ENCODE data around the gene CRTC3.
A peak's percentile ranks its signal among the peaks of the same experiment; 100 is the strongest.
"Not testable (repeated sequence)": the region's sequence is repeated elsewhere in the genome, so short reads cannot be mapped to it uniquely, and the experiment has no call there.

CRTC3 gene

DNA sequence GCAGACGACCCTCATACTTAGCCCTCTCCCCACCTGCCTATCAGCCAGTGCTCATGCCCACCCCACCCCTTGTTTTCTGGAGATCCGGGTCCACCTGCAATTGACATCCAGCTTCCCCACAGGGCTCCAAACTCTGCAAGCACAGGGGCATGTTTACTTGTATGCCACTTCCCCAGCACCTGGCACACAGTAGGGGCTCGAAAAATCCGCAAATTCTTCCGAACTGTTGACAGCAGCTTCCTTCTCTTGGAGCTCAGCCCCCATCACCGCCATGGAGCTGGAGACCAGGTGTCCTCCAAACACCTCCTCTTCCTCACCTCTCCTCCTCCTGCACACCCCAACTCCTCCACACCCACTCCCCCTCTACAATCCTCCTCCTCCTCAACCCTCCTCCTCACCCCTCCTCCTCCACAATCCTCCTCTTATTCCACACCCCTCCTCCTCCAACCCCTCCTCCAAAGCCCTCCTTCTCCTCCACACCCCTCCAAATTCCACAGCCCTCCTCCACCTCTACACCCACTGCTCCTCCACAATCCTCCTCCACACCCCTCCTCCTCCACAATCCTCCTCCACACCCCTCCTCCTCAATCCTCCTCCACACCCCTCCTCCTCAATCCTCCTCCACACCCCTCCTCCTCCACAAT lies 117.1 kb downstream of the CRTC3 start:
- peaks cover 12% of the 10 kb centered on the region for H3K36me3 Mint-ChIP-seq (ENCODE audit: low read depth)
- DNase-seq (no peak), ATAC-seq (no peak)
- H3K27ac Mint-ChIP-seq: no peak overlapping the region
- no peak overlapping the region for H3K4me3 Mint-ChIP-seq
- peaks cover 30% of the 10 kb centered on the region for H3K4me1 Mint-ChIP-seq
- no peaks in the 10 kb centered on the region for H3K9me3 Mint-ChIP-seq
- H3K27me3 Mint-ChIP-seq: no peaks in the 10 kb centered on the region

DNA sequence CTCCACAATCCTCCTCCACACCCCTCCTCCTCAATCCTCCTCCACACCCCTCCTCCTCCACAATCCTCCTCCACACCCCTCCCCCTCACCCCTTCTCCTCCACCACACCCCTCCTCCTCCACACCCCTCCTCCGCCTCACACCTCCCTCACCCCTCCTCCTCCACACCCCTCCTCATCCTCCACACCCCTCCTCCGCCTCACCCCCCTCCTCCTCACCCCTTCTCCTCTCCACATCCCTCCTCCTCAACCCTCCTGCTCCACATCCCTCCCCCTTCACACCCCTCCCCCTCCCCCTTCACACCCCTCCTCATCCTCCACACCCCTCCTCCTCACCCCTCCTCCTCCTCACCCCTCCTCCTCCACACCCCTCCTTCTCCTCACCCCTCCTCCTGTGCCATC lies 117.6 kb downstream of the CRTC3 start:
- Mint-ChIP-seq H3K4me3 (no peak overlapping the region), H3K36me3 (ENCODE audit: low read depth) (peaks cover 7% of the 10 kb centered on the region)
- no peak for DNase-seq

DNA sequence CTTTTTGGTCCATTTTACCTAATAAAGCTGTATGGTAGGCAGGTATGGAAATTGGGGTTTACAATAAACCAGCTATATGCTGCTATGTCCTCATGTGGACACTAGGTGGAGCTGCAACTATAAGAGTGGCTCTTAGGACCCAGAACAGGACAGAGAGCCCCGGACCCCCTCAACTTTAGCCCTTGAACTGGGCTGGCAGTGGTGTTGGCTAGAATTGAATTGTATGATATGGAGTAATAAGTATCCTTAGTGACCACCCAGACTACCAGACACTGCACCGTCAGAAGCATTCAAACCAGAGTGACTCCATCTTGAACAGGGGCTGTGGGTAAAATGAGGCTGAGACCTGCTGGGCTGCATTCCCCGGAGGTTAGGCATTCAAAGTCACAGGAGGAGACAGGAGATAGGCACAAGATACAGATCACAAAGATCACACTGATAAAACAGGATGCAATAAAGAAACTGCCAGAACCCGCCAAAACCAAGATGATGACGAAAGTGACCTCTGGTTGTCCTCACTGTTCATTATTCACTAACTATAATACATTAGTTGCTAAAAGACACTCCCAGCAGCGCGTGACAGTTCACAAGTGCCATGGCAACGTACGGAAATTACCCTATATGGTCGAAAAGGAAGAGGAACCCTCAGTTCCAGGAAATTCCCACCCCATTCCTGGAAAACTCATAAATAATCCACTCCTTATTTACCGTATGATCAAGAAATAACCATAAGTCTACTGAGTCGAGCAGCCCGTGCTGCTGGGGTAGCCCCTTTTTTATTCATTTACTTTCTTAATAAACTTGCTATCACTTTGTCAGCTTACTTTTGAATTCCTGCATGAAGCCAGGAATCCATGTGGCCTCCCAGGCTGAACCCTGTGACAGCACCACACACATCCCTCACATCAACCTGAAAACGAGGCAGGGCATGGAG lies 118.7 kb downstream of the CRTC3 start:
- Mint-ChIP-seq H3K27me3 (no peaks in the 10 kb centered on the region), H3K36me3 (ENCODE audit: low read depth) (peaks cover 3% of the 10 kb centered on the region), H3K9me3 (no peaks in the 10 kb centered on the region), H3K4me1 (peaks cover 30% of the 10 kb centered on the region), H3K27ac (peak overlapping the region; percentile 53), H3K4me3 (peak overlapping the region; percentile 58)
- DNase-seq: peak; percentile 60
- ATAC-seq: peak; percentile 80

More for the DNA sequence above, 117.6 kb downstream of the CRTC3 start:
- peaks cover 30% of the 10 kb centered on the region for H3K4me1 Mint-ChIP-seq
- ATAC-seq: no peak
- no peak overlapping the region for H3K27ac Mint-ChIP-seq
- H3K9me3 Mint-ChIP-seq: no peaks in the 10 kb centered on the region
- H3K27me3 Mint-ChIP-seq: no peaks in the 10 kb centered on the region

DNA sequence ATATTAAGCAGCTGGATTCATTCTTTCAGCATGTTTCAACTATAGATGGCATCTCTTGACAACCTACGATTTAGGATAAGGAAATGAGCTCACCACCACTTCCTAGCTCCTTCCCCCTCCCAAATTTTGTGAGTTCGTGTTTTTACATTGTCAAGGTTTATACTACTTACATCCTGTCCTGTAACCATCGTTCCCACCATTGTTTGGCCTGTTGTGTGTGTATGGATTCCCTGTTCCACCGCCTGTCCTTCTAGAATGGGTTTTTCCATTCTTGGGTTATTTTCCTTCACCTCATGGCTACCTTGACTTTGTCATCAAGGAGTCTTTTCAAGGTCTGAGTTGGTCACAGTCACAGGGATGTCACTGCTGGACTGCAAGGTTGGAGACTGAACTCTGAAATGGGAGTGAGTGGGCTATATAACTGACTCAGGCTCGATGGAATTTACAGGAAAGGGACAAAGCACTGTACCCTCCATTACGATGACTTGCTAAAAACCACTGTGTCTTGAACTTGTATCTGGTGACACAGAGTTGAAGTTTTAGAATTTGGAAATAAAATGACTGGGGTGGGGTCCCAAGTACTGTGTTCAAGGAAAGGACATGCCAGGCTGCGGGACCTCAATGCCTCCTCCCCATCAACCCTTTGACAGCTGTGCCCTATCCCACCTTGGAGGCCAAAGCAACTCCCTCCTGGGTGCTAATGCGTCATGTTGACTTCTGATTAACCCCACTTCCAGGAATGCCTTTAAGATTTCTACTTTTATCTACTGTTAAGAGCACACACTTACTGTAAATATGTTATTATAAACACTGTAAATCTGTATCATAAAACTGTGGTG lies 120.6 kb downstream of the CRTC3 start:
- Mint-ChIP-seq H3K27me3 (peaks cover 3% of the 10 kb centered on the region), H3K4me1 (peaks cover 38% of the 10 kb centered on the region), H3K9me3 (no peaks in the 10 kb centered on the region), H3K4me3 (no peak overlapping the region), H3K36me3 (ENCODE audit: low read depth) (no peaks in the 10 kb centered on the region), H3K27ac (peak overlapping the region; percentile 5)
- DNase-seq (no peak), ATAC-seq (no peak)

DNA sequence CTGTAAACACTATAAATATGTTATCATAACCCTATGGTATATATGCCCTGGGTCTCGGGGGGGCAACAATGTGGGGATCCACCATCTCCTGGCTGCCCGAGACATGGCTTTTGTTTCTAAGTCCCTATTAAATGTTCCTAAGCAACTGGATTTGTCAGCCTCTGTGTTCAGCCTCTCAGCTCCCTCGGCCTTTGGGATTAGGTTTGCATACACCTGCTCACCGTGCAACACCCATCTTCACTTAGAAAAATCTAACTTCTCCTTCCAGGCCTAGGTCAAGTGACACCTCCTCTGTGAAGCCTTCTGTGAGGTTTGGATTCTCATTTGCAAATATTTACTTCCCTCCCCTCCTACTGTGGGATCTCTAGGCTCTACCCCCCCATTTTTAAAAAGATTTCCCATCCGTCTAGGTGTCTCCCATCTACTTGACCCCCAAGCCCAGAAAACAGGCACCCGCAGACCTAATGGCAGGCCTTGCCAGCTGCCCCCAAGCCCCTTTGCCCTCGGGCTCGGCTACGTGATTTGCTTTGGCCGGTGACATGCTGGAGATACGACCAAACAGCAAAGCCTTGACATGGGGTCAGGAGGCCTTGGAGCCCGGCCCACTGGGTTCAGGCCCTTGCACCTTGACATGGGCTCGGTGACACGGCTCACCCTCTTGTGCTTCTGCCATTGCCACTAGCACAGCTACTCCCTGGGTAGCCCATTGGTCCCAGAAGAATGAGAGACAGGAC lies 121.4 kb downstream of the CRTC3 start:
- peaks cover 42% of the 10 kb centered on the region for H3K4me1 Mint-ChIP-seq

DNA sequence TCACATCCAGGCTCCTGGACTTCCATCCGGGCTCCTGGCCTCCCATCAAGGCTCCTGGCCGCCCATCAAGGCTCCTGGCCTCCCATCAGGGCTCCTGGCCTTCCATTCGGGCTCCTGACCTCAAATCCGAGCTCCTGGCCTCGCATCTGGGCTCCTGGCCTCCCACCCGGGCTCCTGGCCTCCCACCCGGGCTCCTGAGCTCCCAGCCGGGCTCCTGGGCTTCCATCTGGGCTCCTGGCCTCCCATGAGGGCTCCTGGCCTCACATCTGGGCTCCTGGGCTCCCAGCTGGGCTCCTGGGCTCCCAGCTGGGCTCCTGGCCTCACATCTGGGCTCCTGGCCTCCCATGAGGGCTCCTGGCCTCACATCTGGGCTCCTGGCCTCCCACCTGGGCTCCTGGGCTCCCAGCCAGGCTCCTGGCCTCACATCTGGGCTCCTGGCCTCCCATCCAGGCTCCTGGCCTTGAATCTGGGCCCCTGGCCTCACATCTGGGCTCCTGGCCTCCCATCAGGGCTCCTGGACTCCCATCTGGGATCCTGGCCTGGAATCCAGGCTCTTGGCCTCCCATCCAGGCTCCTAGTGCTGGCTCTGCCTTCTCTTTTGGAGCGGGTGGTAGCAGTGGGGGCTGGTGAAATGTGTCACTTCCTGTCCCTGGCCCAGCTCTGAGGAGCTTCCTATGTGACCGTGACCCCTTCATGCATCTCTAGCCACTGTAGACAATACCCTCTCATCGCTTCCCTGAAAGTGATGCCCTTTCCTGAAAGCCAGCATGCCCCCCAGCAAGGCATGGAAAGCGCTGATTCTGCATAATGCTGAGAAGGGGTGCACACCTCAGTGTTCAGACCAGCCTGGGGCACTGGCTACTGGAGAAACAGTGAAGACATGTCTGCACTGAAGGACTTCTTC lies 124.8 kb downstream of the CRTC3 start:
- Mint-ChIP-seq H3K4me3 (no peak overlapping the region), H3K9me3 (no peaks in the 10 kb centered on the region), H3K27ac (no peak overlapping the region), H3K27me3 (peaks cover 23% of the 10 kb centered on the region), H3K36me3 (ENCODE audit: low read depth) (no peaks in the 10 kb centered on the region), H3K4me1 (peaks cover 56% of the 10 kb centered on the region)
- DNase-seq (peak; percentile 30), ATAC-seq (peak; percentile 45)

More for the DNA sequence above, 121.4 kb downstream of the CRTC3 start:
- no peak for ATAC-seq
- no peak for DNase-seq
- H3K9me3 Mint-ChIP-seq: no peaks in the 10 kb centered on the region
- H3K27ac Mint-ChIP-seq: no peak overlapping the region
- H3K4me3 Mint-ChIP-seq: no peak overlapping the region
- peaks cover 8% of the 10 kb centered on the region for H3K27me3 Mint-ChIP-seq
- no peaks in the 10 kb centered on the region for H3K36me3 Mint-ChIP-seq (ENCODE audit: low read depth)

DNA sequence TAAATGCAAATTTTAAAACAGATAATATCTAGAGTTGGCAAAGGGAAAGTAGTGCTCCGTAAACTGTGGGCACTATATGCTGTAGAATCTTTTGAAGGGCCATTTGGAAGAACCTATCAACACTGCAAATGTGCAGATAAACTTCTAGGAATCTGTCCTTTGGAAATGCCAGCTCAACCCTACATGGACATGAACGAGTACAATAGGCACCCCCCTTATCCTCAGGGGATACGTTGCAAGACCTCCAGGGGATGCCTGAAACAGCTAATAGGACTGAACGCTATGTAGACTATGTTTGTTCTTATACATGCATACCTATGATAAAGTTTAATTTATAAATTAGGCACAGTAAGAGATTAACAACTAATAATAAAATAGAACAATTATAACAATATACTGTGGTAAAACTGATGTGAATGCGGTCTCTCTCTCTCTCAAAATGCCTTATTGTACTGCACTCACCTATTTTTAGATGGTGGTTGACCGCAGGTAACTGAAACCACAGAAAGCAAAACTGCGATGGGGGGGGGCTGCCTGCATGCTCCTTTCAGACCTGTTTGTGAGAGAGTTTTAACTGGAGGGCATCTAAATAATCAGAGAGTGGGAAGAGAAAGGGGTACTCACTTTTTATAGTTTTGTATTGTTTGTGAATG lies 127.9 kb downstream of the CRTC3 start:
- peaks cover 27% of the 10 kb centered on the region for H3K27me3 Mint-ChIP-seq
- not testable (repeated sequence) for H3K9me3 Mint-ChIP-seq; H3K36me3 Mint-ChIP-seq (ENCODE audit: low read depth)
- DNase-seq (peak; percentile 56), ATAC-seq (peak; percentile 13)
- H3K27ac Mint-ChIP-seq: peak overlapping the region; percentile 82
- H3K4me3 Mint-ChIP-seq: peak overlapping the region; percentile 56
- H3K4me1 Mint-ChIP-seq: peaks cover 72% of the 10 kb centered on the region

DNA sequence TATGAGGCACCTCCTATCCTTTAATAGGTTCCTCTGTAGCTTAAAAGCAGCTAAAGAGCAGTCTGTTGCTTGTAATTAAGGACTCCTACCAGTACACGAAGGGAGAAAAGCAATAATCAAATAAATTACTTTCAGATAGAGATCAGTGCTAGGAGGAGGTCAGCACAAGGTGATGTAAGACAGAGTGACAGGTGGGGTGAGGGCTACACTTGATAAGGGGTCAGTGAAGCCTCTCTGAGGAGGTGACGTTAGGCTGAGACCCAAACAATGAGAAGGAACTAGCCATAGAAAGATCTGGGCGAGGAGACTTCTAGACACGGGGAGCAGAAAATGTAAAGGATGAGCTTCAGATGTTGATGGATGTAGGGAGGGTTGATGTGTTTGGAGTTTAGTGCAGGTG lies 129.8 kb downstream of the CRTC3 start:
- DNase-seq: no peak
- no peaks in the 10 kb centered on the region for H3K36me3 Mint-ChIP-seq (ENCODE audit: low read depth)
- peak overlapping the region; percentile 22 for H3K4me3 Mint-ChIP-seq
- H3K9me3 Mint-ChIP-seq: no peaks in the 10 kb centered on the region
- H3K27ac Mint-ChIP-seq: no peak overlapping the region
- peaks cover 79% of the 10 kb centered on the region for H3K4me1 Mint-ChIP-seq
- peaks cover 38% of the 10 kb centered on the region for H3K27me3 Mint-ChIP-seq
- no peak for ATAC-seq

DNA sequence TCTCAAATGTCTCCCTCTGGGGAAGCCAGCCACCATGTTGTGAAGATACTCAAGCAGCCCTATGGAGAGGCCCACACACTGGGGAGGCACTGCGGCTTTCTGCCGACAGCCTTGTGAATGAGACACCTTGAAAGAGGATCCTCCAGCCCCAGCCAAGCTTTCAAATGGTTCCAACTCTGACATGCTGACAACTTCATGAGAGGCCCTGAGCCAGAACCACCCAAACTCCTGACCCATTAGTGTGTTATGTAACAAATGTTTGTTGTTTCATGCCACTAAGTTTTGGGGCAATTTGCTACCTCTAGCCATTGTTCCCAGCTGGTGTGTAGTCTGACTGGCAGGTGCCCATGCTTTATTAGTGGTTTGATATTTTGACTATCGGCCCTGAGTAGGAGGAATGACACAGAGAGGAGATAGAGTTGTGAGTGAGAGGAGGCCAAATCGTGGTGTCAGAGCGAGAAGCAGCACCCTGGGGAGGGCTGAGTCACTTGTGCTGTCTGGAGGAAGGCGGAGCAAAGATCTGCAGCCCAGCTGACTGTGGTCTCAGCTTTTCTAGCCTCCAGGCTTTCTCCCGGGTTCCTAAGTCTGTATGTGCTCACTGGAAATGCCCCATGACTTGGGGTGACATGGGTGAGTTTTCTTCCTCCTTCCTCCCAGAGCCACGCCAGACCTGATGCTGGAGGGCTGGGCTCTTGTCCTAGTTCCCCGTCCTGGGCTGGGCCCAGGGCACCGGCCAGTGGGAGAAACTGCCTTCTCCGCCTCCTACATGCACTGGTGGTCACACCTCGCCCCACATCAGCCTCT lies 130.7 kb downstream of the CRTC3 start:
- no peaks in the 10 kb centered on the region for H3K36me3 Mint-ChIP-seq (ENCODE audit: low read depth)
- peaks cover 39% of the 10 kb centered on the region for H3K27me3 Mint-ChIP-seq
- peaks cover 75% of the 10 kb centered on the region for H3K4me1 Mint-ChIP-seq
- peak overlapping the region; percentile 40 for H3K27ac Mint-ChIP-seq
- peak overlapping the region; percentile 71 for H3K4me3 Mint-ChIP-seq
- ATAC-seq (peak; percentile 96), DNase-seq (peak; percentile 75)
- no peaks in the 10 kb centered on the region for H3K9me3 Mint-ChIP-seq

DNA sequence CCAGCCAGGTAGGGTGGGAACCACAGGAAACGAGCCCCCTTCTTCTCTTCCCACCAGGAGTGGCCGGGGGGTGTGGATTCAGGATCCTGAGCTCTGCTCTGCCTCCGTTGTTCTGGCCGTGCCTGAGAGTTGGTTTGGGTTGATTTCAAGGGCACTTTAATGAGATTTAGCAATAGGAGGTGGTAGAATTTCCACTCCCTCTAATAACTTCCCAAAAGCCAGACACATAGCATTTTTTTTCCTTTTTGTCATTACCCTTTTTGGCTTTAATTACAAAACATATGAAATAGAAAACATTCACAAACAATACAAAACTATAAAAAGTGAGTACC lies 131.2 kb downstream of the CRTC3 start:
- Mint-ChIP-seq H3K4me1 (peaks cover 77% of the 10 kb centered on the region), H3K4me3 (peak overlapping the region; percentile 71), H3K27ac (peak overlapping the region; percentile 81), H3K27me3 (peaks cover 35% of the 10 kb centered on the region)
- not testable (repeated sequence) for H3K36me3 Mint-ChIP-seq (ENCODE audit: low read depth); H3K9me3 Mint-ChIP-seq; ATAC-seq; DNase-seq

DNA sequence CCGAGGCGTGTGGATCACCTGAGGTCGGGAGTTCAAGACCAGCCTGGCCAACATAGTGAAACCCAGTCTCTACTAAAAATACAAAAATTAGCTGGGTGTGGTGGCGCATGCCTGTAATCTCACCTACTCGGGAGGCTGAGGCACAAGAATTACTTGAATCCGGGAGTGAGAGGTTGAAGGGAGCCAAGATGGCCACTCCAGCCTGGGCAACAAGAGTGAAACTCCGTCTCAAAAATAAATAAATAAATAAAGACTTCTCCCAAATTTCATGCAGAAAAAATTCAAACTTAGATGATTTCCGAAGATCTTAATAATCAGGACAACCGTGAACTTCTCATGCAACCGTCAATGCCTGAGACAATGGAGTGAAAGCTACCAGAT lies 134.3 kb downstream of the CRTC3 start:
- Mint-ChIP-seq H3K27me3 (peaks cover 24% of the 10 kb centered on the region), H3K4me3 (peak overlapping the region; percentile 78), H3K27ac (peak overlapping the region; percentile 61), H3K4me1 (peaks cover 63% of the 10 kb centered on the region)
- not testable (repeated sequence) for ATAC-seq; DNase-seq; H3K36me3 Mint-ChIP-seq (ENCODE audit: low read depth); H3K9me3 Mint-ChIP-seq

DNA sequence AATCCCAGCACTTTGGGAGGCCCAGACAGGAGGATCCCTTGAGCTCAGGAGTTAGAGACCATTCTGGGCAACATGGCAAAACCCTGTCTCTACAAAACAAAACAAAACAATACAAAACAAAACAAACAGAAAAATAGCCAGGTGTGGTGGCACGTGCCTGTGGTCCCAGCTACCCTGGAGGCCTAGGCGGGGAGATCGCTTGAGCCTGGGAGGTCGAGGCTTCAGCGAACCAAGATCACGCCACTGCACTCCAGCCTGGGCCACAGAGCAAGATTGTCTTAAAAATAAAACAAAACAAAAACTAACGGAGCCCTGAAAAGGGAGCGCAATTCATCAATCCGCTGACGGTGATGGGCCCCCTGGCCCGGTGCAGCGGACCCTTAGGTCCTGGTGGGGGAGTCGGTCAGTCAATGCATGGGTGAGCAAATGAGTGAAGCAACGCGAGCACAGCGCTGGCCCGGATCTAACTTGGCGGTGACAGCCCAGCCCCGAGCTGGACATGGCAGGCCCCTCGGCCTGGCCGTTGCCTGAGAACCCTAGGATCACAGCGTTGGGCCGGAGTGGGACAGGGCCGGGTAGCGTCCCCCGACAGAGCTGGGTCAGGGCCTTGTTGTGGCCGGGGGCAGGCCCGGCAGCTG lies 135.0 kb downstream of the CRTC3 start:
- H3K36me3 Mint-ChIP-seq (ENCODE audit: low read depth): no peaks in the 10 kb centered on the region
- DNase-seq (no peak), ATAC-seq (no peak)

More for the DNA sequence above, 135.0 kb downstream of the CRTC3 start:
- H3K4me1 Mint-ChIP-seq: peaks cover 56% of the 10 kb centered on the region
- H3K4me3 Mint-ChIP-seq: peak overlapping the region; percentile 78
- no peaks in the 10 kb centered on the region for H3K9me3 Mint-ChIP-seq
- peak overlapping the region; percentile 61 for H3K27ac Mint-ChIP-seq
- H3K27me3 Mint-ChIP-seq: peaks cover 21% of the 10 kb centered on the region

Measured in activated naive CD8-positive, alpha-beta T cell treated with anti-CD3 and anti-CD28 coated beads, Interleukin-2, amount 50 U/mL, for 24 hours (primary cell).